ENCODE data around the gene MBTPS1. TPM values are rescaled to one million over a fixed set of nuclear protein-coding genes. Genes with fewer than 3 reads are reported as not detected.

MBTPS1 gene
- total RNA-seq: 65.1 and 124 TPM in 2 replicates

GRCh38 chr16:84116720-84117493, at the start of gene MBTPS1:
Gene MBTPS1 (minus strand): TSS chr16:84116942. CDS start chr16:84101783, 15,159 bp downstream.

GRCh38 chr16:84144859-84145639, 28.3 kb upstream of the MBTPS1 start, which contains the start of the genes DNAAF1 and HSDL1:
Gene DNAAF1 (plus strand): TSS chr16:84145308. CDS start chr16:84145441, 133 bp downstream.
Gene HSDL1 (minus strand): TSS chr16:84145177. CDS start chr16:84131321, 13,856 bp downstream.

GRCh38 chr16:84042308-84042878, 74.3 kb downstream of the MBTPS1 start, which contains the start of gene SLC38A8:
Gene SLC38A8 (minus strand): TSS chr16:84042795. CDS start chr16:84042157, 638 bp downstream.

Other genes with a start within 250 kb of the MBTPS1 start
- gene MLYCD, start 217.8 kb downstream of the MBTPS1 start, total RNA-seq: 1.6 and 4.2 TPM in 2 replicates
- gene OSGIN1, start 163.7 kb downstream of the MBTPS1 start, total RNA-seq: 1.1 and 1.6 TPM in 2 replicates
- not detected in 2 replicates for gene NECAB2, start 148.7 kb downstream of the MBTPS1 start, total RNA-seq
- not detected in 2 replicates for gene SLC38A8, start 74.1 kb downstream of the MBTPS1 start, total RNA-seq
- 16.0 and 35.7 TPM in 2 replicates for gene HSDL1, start 28.2 kb upstream of the MBTPS1 start, total RNA-seq
- not detected in 2 replicates for gene DNAAF1, start 28.4 kb upstream of the MBTPS1 start, total RNA-seq
- gene TAF1C, start 70.1 kb upstream of the MBTPS1 start, total RNA-seq: 15.2 and 22.7 TPM in 2 replicates
- under 0.01 and 0.44 TPM in 2 replicates for gene ADAD2, start 74.2 kb upstream of the MBTPS1 start, total RNA-seq
- not detected in 2 replicates for gene KCNG4, start 123.1 kb upstream of the MBTPS1 start, total RNA-seq
- gene WFDC1, start 177.9 kb upstream of the MBTPS1 start, total RNA-seq: 0.32 TPM in 1 of 2 replicates, not detected in the other

Data from bladder microvascular endothelial cell (primary cell).